K562 (cell line): Measurements from ENCODE around the gene CALR3. TPM values are rescaled to one million over a fixed set of nuclear protein-coding genes. Genes with fewer than 3 reads are reported as not detected.

Source experiments
- ATAC-seq: fragments of 200-7000 bp; cut with Tn5 transposase; 3 replicates; pipeline ENCODE4 v1.9.1; 2020; ENCODE audit warnings: moderate library complexity
- BruUV-seq: library from RNA; stranded (reverse); fragments of 400-500 nt; replicated peaks from 2 replicates; lab custom pipeline; 2021; lab: Mats Ljungman, UMichigan
- CTCF ChIA-PET: fragments of 300-600 bp; formaldehyde crosslinking; extraction: SDS; loops from one replicate; lab custom pipeline; 2021; ENCODE audit warnings: low intra/inter-chr PET ratio; lab: Yijun Ruan, JAX
- POLR2A ChIA-PET: fragments of 300-600, 350-650 bp; sonication (Branson Sonifier 250); formaldehyde crosslinking; extraction: SDS; loops from one replicate; lab custom pipeline; 2021; ENCODE audit warnings: antibody characterized with exemption, inconsistent platforms; lab: Yijun Ruan, JAX
- DNase-seq, 4 experiments: peaks; one replicate each; pipeline versions ENCODE4 v3.0.0 to v3.0.0-alpha.2; 2011 to 2018; ENCODE audit warnings: low spot score in 3 of 4, mixed read lengths in 3 of 4; ENCODE audit errors: extremely low read depth in 1 of 4
- FAIRE-seq: peaks from 2 replicates; lab custom pipeline; 2011; peaks lifted over from hg19 to GRCh38; lab: Jason Lieb, UNC
- H2AFZ ChIP-seq: 2 replicates; pipeline ENCODE4 v1.6.0; 2011; ENCODE audit warnings: low read depth, low read length, control low read depth, inconsistent platforms
- H3K27ac ChIP-seq: fragments of 200-600 bp; 3 replicates; pipeline ENCODE4 v1.8.0; 2011; ENCODE audit warnings: low read depth, mild to moderate bottlenecking, control low read depth, inconsistent platforms, low read length, moderate library complexity, mixed read lengths; ENCODE audit errors: extremely low read depth
- H3K27me3 ChIP-seq, 2 experiments: fragments of 300-600 bp in 1 of 2; 2 replicates in 1 of 2; 3 replicates in 1 of 2; pipeline versions ENCODE4 v1.6.0 to v1.8.0; 2011; ENCODE audit warnings: inconsistent platforms in 2 of 2, low read length in 2 of 2, mild to moderate bottlenecking in 1 of 2, mixed read lengths in 1 of 2, moderate library complexity in 1 of 2; ENCODE audit not compliant: control insufficient read depth in 2 of 2, insufficient read depth in 2 of 2
- H3K36me3 ChIP-seq: fragments of 300-600 bp; 3 replicates; pipeline ENCODE4 v1.8.0; 2011; ENCODE audit warnings: mild to moderate bottlenecking, low read length, inconsistent platforms; ENCODE audit not compliant: control insufficient read depth, insufficient read depth
- H3K4me1 ChIP-seq, 2 experiments: fragments of 200-600 bp in 1 of 2; replicated peaks in 1 of 2; 2 replicates in 1 of 2; 3 replicates in 1 of 2; pipeline versions ENCODE4 v1.5.1 to v1.8.0; 2011; ENCODE audit warnings: inconsistent platforms in 2 of 2, low read length in 2 of 2, mild to moderate bottlenecking in 1 of 2, mixed read lengths in 1 of 2, moderate library complexity in 1 of 2; ENCODE audit not compliant: control insufficient read depth in 2 of 2, insufficient read depth in 2 of 2
- H3K4me2 ChIP-seq: 2 replicates; pipeline ENCODE4 v1.6.1; 2011; ENCODE audit warnings: low read length, control low read depth, inconsistent platforms, mixed read lengths; ENCODE audit not compliant: insufficient read depth
- H3K4me3 ChIP-seq: fragments of 200-600 bp; sonication (generic), shearing (Covaris generic); 2 replicates; pipeline ENCODE4 v1.5.1; 2016; ENCODE audit warnings: control low read depth, inconsistent platforms
- H3K79me2 ChIP-seq: fragments of 200-600 bp; 3 replicates; pipeline ENCODE4 v1.8.0; 2011; ENCODE audit warnings: low read length, inconsistent platforms; ENCODE audit not compliant: control insufficient read depth, insufficient read depth
- H3K9ac ChIP-seq, 2 experiments: 2 replicates each; pipeline versions ENCODE4 v1.6.0 to v1.6.1; 2011; ENCODE audit warnings: low read depth in 2 of 2, low read length in 2 of 2, control low read depth in 1 of 2, inconsistent platforms in 1 of 2, mild to moderate bottlenecking in 1 of 2, mixed read lengths in 1 of 2; ENCODE audit not compliant: insufficient read depth in 1 of 2
- H3K9me1 ChIP-seq: one replicate; pipeline ENCODE4 v1.6.0; 2011; ENCODE audit warnings: inconsistent platforms, mild to moderate bottlenecking, low read length, moderate library complexity; ENCODE audit not compliant: control insufficient read depth, insufficient read depth
- H3K9me3 ChIP-seq: replicated peaks from 2 replicates; pipeline ENCODE4 v1.5.1; 2011; ENCODE audit warnings: low read depth, low read length, inconsistent platforms; ENCODE audit not compliant: control insufficient read depth, insufficient read depth
- H4K20me1 ChIP-seq: replicated peaks from 2 replicates; pipeline ENCODE4 v1.6.1; 2011; ENCODE audit warnings: low read length, inconsistent platforms, mixed read lengths; ENCODE audit not compliant: control insufficient read depth, insufficient read depth
- CTBP1 ChIP-seq: fragments of 450-650 bp; IDR thresholded peaks from 2 replicates; pipeline ENCODE4 v1.6.1; 2016; ENCODE audit warnings: borderline replicate concordance
- CTCF ChIP-seq, 3 experiments: IDR thresholded peaks in 2 of 3; conservative IDR thresholded peaks in 1 of 3; 2 replicates each; pipeline ENCODE4 v1.5.1; 2011 to 2012; ENCODE audit warnings: low read length in 3 of 3, mild to moderate bottlenecking in 3 of 3, control low read depth in 2 of 3, improper control_type of control experiment in 1 of 3, inconsistent platforms in 1 of 3, low read depth in 1 of 3, mixed read lengths in 1 of 3, moderate library complexity in 1 of 3; ENCODE audit not compliant: insufficient read depth in 2 of 3
- RAD21 ChIP-seq, 2 experiments: fragments of 250-450 bp in 1 of 2; fragments of 450-650 bp in 1 of 2; sonication (Bioruptor Pico) in 1 of 2; formaldehyde crosslinking in 1 of 2; IDR thresholded peaks in 1 of 2; conservative IDR thresholded peaks in 1 of 2; 2 replicates each; pipeline versions ENCODE4 v1.4.0 to v1.8.0; 2020 to 2022; ENCODE audit warnings: mild to moderate bottlenecking in 2 of 2, moderate library complexity in 1 of 2
- RB1 ChIP-seq: fragments of 450-650 bp; IDR thresholded peaks from 2 replicates; pipeline ENCODE4 v1.6.1; 2017; ENCODE audit warnings: low read depth, mild to moderate bottlenecking
- SUPT5H ChIP-seq: fragments of 450-650 bp; IDR thresholded peaks from 2 replicates; pipeline ENCODE4 v1.6.1; 2016
- WGBS: fragments of 100-300 bp; shearing (Covaris generic); methylation state at CpG from one replicate; pipeline ENCODE4 v1.1.6; 2016; ENCODE audit warnings: low coverage, mixed read lengths; ENCODE audit not compliant: insufficient coverage; ENCODE audit errors: missing lambda C conversion rate; 5-methylcytosine and 5-hydroxymethylcytosine counted together
- in situ Hi-C: fragments of 300-500 bp; cut with MboI; formaldehyde crosslinking; loops from 4 replicates; pipeline ENCODE4 v1.15.0; 2018; ENCODE audit warnings: inconsistent platforms, mixed read lengths
- intact Hi-C: fragments of 100-400 bp; cut with micrococcal nuclease; formaldehyde crosslinking; loops from 2 replicates; pipeline ENCODE4 v1.14.2; 2022
- polyA plus RNA-seq, 8 experiments: library from polyadenylated mRNA; depleted of rRNA in 4 of 8; stranded (reverse) in 5 of 8; unstranded in 3 of 8; fragments of >200 nt; fragmentation: Nextera tagmentation in 2 of 8; fragmentation: Illumina TruSeq in 1 of 8; extraction: Ambion mirVana in 2 of 8; extraction: Trizol in 1 of 8; gene quantifications; 2 replicates each; pipeline versions ENCODE4 v1.2.1 to v1.2.3, GENCODE V29; 2011 to 2014; ENCODE audit warnings: inconsistent platforms in 1 of 8, missing spikeins in 1 of 8
- total RNA-seq, 7 experiments: library from RNA; depleted of rRNA in 6 of 7; stranded (reverse); fragments of >200 nt in 6 of 7; fragmentation: Illumina TruSeq in 2 of 7; extraction: Trizol in 2 of 7; gene quantifications; 2 replicates each; pipeline versions ENCODE4 v1.2.1 to v1.2.3, GENCODE V29; 2011 to 2021; ENCODE audit warnings: low replicate concordance in 1 of 7
- TF ChIP-seq, protein P1 (sequence below), 2 experiments: IDR thresholded peaks; 2 replicates each; pipeline ENCODE4 v1.6.1; 2011; ENCODE audit warnings: borderline replicate concordance in 1 of 2, control low read depth in 1 of 2, low read depth in 1 of 2, low read length in 1 of 2, mild to moderate bottlenecking in 1 of 2, mixed read lengths in 1 of 2, moderate library complexity in 1 of 2; ENCODE audit not compliant: insufficient read depth in 1 of 2, insufficient read length in 1 of 2, poor library complexity in 1 of 2, severe bottlenecking in 1 of 2; ENCODE audit errors: extremely low read depth in 1 of 2
- TF ChIP-seq, protein P2 (sequence below): fragments of 450-650 bp; IDR thresholded peaks from 2 replicates; pipeline ENCODE4 v1.6.1; 2016

CALR3 gene
- total and polyA plus RNA-seq, 9 of the 15 experiments (the other 6 are each of a cell fraction or from before 2014, with no cell fraction given): 0.15 to 0.41 (median 0.22) TPM; not detected in 4

DNA sequence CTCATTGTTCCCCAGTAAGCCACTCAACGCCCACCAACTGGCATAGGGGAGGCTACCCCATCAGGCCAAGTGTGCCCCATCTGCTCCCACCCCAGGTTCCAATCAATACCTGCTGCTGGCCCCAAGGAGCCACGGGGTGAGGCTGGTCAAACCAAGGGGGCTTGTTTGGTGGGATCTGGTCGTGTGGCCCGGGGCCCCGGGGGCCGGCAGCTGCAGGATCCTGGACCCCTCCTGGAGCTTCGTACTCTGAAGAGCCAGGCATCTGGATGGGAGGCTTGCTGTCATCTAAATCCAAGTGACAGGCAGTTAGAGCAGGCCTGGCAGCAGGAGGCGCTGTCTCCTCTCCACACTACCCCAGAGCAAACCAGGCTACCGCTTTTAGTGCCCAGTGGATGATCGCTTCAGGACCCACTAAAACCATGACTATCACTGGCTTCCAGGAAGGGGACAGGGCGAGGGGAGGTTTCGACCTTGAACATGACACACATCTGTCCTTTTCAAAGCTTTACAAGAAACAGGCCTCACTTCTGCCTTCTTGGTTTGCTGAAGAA, 32.1 kb upstream of the CALR3 start:
- no peaks in the 10 kb centered on the region for H3K9me3 ChIP-seq
- BruUV-seq: no TSS peak
- DNase-seq: peak; percentile 20 to 48 (median 38)
- no peak overlapping the region for H3K27ac ChIP-seq
- CTCF ChIA-PET: no interaction called here
- POLR2A ChIA-PET: interaction anchor here (0.8 to 1.3 kb wide), 3 partner anchors 13 to 41 kb away, joined by 3 read pairs; partner anchors contain the start of gene CHERP
- H3K9ac ChIP-seq: no peak overlapping the region; a peak in 1 of 4 replicates
- FAIRE-seq: peak; percentile 62
- intact Hi-C loops: no loop called here
- no peaks in the 10 kb centered on the region for H3K79me2 ChIP-seq
- H3K4me3 ChIP-seq: no peak overlapping the region
- peaks cover 95% of the 10 kb centered on the region; the same call in 2 of the 3 replicates for H3K36me3 ChIP-seq
- ATAC-seq: peak; percentile 83
- H3K4me1 ChIP-seq: peaks cover 0 to 16% of the 10 kb centered on the region in 2 experiments; a peak in 1 of 5 replicates
- peaks cover 3% of the 10 kb centered on the region; the same call in 1 of the 2 replicates for H4K20me1 ChIP-seq
- H3K27me3 ChIP-seq: no peaks in the 10 kb centered on the region
- no peak overlapping the region for H3K4me2 ChIP-seq
- H2AFZ ChIP-seq: no peak overlapping the region
- WGBS: 85% methylated on average over 12 of the region's 12 CpGs
- in situ Hi-C loops: no loop called here
- no peaks in the 10 kb centered on the region for H3K9me1 ChIP-seq
- TF ChIP-seq RAD21 (CRISPR knock-in tag; conservative IDR thresholded peaks at IDR 0.05 in 1 of 2, IDR thresholded peaks at IDR 0.05 in 1 of 2) (peak in 1 of 2 experiments; percentile 58; a peak in 2 of 4 replicates), SUPT5H (0 out of 2 replicates have a peak, but pooled peaks have one; percentile 27), CTCF (IDR thresholded peaks at IDR 0.05 in 2 of 3, conservative IDR thresholded peaks at IDR 0.05 in 1 of 3; ENCODE audit: insufficient read depth in 2 of 3, low read depth in 1 of 3, low read length in 3 of 3) (peak; percentile 57 to 71 (median 64)), RB1 (peak; percentile 24; the same call in 1 of the 2 replicates), CTBP1 (no peak)
- TF ChIP-seq, protein P1, sequence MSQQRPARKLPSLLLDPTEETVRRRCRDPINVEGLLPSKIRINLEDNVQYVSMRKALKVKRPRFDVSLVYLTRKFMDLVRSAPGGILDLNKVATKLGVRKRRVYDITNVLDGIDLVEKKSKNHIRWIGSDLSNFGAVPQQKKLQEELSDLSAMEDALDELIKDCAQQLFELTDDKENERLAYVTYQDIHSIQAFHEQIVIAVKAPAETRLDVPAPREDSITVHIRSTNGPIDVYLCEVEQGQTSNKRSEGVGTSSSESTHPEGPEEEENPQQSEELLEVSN (IDR thresholded peaks at IDR 0.05; ENCODE audit: borderline replicate concordance in 1 of 2, extremely low read depth in 1 of 2, insufficient read depth in 1 of 2, insufficient read length in 1 of 2, low read depth in 1 of 2, low read length in 1 of 2, poor library complexity in 1 of 2, severe bottlenecking in 1 of 2): no peak
- TF ChIP-seq, protein P2, sequence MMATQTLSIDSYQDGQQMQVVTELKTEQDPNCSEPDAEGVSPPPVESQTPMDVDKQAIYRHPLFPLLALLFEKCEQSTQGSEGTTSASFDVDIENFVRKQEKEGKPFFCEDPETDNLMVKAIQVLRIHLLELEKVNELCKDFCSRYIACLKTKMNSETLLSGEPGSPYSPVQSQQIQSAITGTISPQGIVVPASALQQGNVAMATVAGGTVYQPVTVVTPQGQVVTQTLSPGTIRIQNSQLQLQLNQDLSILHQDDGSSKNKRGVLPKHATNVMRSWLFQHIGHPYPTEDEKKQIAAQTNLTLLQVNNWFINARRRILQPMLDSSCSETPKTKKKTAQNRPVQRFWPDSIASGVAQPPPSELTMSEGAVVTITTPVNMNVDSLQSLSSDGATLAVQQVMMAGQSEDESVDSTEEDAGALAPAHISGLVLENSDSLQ: peak; percentile 58
